Skeletal muscle satellite cell (primary cell): ENCODE data around the gene ZNF638.

ENCODE experiments used
- H3K27me3 ChIP-seq: 2 replicates; pipeline ENCODE4 v1.7.0; 2013; ENCODE audit warnings: low read length; ENCODE audit not compliant: control insufficient read depth, insufficient read depth
- H3K36me3 ChIP-seq: 2 replicates; pipeline ENCODE4 v1.7.0; 2013; ENCODE audit warnings: mild to moderate bottlenecking, control low read depth, low read length; ENCODE audit not compliant: insufficient read depth
- H3K4me1 ChIP-seq: 2 replicates; pipeline ENCODE4 v1.7.0; 2013; ENCODE audit warnings: low read length; ENCODE audit not compliant: control insufficient read depth, insufficient read depth
- H3K4me2 ChIP-seq: 2 replicates; pipeline ENCODE4 v1.7.0; 2013; ENCODE audit warnings: mild to moderate bottlenecking, low read length
- H3K4me3 ChIP-seq: 2 replicates; pipeline ENCODE4 v1.7.0; 2013; ENCODE audit warnings: low read length
- H3K9ac ChIP-seq: 2 replicates; pipeline ENCODE4 v1.7.0; 2013; ENCODE audit warnings: mild to moderate bottlenecking, low read depth, low read length, moderate library complexity
- H3K9me3 ChIP-seq: replicated peaks from 2 replicates; pipeline ENCODE4 v1.7.0; 2013; ENCODE audit warnings: mild to moderate bottlenecking, control low read depth, low read length

ZNF638 gene

DNA sequence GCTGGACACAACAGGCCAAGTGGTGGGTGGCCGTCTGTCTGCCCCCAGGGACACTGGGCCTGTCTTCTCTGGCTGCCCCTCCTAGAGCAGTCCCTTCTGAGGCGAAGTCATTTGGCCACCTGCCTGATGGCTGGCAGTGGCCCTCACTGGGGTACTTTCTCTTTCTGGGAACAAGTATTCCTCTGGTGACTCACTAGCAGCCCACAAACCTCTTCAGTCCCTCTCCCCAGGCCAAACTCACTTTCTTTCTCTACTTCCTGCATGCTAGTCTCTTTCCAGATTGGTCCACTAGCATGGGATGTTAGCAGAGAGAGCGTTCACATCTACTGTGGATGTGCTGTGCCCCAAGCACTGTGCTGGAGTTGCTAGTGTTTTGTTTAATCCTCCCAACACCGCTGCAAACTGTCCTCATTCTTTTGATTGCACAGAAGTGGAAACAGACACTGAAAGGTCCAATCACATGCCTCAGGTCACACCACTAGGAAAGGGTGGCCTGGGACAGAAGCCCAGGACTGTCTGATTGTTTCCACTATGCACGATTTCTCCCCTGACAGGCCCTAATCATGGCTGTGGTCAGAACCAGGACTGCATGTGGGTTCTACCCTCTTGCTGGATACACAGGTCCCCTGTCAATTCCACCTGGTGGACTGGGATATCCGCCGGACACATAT lies 127.0 kb downstream of the ZNF638 start:
- Histone ChIP-seq H3K4me2 (no peak overlapping the region), H3K36me3 (no peaks in the 10 kb centered on the region), H3K9me3 (no peaks in the 10 kb centered on the region), H3K4me1 (peaks cover 39% of the 10 kb centered on the region), H3K27me3 (peaks cover 4% of the 10 kb centered on the region), H3K9ac (no peak overlapping the region), H3K4me3 (no peak overlapping the region)

DNA sequence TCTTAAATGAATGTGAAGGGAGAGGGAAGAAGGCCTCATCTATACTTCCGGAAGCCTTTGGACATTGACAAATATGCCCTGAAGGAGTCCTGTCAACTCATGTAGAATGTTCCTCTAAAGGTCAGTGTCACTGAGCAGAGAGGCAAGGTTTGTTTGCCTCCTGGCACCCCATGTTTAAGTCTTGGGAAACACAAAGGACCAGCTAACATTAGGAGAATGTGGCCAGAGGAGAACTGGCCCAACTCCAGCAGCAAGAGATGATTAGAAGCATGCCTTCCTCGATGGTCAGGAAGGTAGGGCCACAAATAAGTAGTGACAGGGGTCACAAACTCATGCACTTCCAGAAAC lies 127.5 kb downstream of the ZNF638 start:
- Histone ChIP-seq H3K4me2 (no peak overlapping the region), H3K9me3 (no peaks in the 10 kb centered on the region), H3K4me1 (peaks cover 35% of the 10 kb centered on the region), H3K36me3 (no peaks in the 10 kb centered on the region), H3K27me3 (peaks cover 4% of the 10 kb centered on the region), H3K9ac (no peak overlapping the region), H3K4me3 (no peak overlapping the region)

DNA sequence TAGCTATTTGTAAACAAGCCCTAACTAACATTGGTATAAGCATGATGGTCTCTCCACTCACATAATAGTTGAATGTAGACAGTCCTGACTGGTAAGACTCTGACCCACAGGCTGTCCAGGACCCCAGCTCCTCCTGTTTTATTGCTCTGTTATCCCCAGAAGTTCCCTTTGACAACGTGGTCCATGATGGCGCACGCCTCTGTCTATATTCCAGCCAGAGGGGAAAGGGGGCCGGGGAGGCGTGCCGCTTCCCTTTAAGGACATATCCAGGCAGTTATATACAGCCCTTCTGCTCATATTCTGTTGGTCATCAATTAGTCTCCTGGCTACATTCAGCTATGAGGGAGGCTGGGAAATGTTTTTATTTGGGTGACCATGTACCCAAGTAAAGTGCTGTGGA lies 128.5 kb downstream of the ZNF638 start:
- peaks cover 26% of the 10 kb centered on the region for H3K4me1 ChIP-seq
- H3K9ac ChIP-seq: no peak overlapping the region
- H3K9me3 ChIP-seq: no peaks in the 10 kb centered on the region
- H3K27me3 ChIP-seq: no peaks in the 10 kb centered on the region
- H3K36me3 ChIP-seq: no peaks in the 10 kb centered on the region
- H3K4me2 ChIP-seq: no peak overlapping the region
- H3K4me3 ChIP-seq: no peak overlapping the region

DNA sequence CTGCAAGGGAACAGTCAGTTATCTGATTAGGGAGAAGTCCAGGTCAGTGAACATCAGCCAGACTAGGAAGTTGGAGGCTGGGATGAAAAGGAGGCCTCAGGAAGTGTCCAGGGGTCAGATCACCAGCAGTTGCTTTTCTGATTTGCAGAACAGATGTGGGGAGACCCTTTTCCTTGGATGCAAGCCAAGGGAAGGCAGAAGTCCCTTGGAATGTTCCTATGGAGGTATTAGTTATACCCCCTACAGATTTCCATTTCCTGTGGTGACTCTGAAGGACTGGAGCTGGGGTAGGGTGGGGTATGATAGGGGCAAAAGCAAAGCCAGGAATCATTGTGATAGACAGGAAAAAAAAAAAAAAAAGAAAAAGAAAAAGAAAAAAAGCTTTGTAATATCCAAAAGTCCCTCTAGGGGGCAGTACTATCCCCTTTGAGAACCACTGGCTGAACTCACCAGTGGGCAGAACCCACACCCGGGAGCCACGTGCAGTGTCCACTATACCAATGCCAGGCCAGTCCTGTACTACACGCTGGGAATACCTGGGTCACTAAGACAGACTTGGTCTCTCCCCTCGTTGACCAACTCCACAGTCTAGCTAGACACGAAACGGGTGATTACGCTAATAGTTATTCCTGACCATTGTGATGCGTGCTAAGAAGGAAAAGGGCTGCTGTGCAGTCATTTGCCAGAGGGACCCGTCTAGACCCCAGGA lies 129.2 kb downstream of the ZNF638 start:
- no peak overlapping the region for H3K9ac ChIP-seq
- H3K27me3 ChIP-seq: no peaks in the 10 kb centered on the region
- no peak overlapping the region for H3K4me3 ChIP-seq
- H3K9me3 ChIP-seq: no peaks in the 10 kb centered on the region
- H3K36me3 ChIP-seq: no peaks in the 10 kb centered on the region
- H3K4me2 ChIP-seq: no peak overlapping the region
- peaks cover 19% of the 10 kb centered on the region for H3K4me1 ChIP-seq

DNA sequence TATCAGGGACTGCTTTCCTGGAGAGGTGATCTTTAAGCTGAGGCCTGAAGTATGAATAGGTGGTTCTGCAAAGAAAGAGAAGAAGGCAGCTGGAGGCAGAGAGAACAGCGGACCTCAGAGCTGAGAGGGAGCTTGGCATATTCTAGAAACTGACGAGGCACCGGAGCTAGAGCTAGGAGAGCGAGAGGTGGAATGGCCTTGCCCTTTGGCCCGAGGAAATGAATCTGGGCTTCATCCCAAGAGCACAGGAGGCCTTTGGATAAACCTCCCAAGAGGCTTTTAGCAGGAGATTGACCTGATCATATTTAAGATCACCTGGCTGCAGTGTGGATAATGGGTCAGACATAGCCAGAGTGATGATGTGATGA lies 129.7 kb downstream of the ZNF638 start:
- Histone ChIP-seq H3K9ac (no peak overlapping the region), H3K27me3 (no peaks in the 10 kb centered on the region), H3K36me3 (no peaks in the 10 kb centered on the region), H3K4me3 (no peak overlapping the region), H3K4me2 (no peak overlapping the region), H3K9me3 (no peaks in the 10 kb centered on the region), H3K4me1 (peaks cover 18% of the 10 kb centered on the region)

DNA sequence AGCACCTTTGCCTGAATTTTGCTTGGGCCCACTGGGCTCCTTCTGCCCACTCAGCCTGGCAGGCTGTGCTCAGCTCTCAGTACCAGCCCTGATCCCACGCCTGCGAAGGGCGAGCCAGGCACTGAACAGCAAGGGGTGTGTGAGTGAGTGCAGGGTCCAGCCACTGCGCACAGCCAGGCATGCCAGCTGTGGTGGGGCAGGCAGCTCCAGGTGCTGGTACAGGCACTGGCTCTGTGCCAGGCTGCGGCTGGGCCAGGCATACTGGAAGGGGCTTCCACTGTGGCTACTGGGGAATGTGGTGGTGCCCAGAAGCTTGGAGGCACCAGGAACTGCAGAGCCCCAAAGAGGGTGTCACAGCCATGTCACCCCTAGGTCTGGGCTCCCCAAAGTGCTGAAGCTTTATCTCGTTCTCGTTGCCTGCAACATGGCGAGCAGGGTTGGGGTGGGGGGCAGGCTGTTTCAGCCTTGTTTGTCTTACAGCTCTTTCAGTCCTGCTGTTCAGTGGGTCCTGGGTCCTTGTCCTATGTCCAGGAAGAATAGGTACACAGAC lies 130.5 kb downstream of the ZNF638 start:
- H3K4me2 ChIP-seq: no peak overlapping the region
- no peaks in the 10 kb centered on the region for H3K36me3 ChIP-seq
- no peak overlapping the region for H3K9ac ChIP-seq
- no peaks in the 10 kb centered on the region for H3K9me3 ChIP-seq
- H3K27me3 ChIP-seq: peaks cover 4% of the 10 kb centered on the region
- no peak overlapping the region for H3K4me3 ChIP-seq
- peaks cover 14% of the 10 kb centered on the region for H3K4me1 ChIP-seq

DNA sequence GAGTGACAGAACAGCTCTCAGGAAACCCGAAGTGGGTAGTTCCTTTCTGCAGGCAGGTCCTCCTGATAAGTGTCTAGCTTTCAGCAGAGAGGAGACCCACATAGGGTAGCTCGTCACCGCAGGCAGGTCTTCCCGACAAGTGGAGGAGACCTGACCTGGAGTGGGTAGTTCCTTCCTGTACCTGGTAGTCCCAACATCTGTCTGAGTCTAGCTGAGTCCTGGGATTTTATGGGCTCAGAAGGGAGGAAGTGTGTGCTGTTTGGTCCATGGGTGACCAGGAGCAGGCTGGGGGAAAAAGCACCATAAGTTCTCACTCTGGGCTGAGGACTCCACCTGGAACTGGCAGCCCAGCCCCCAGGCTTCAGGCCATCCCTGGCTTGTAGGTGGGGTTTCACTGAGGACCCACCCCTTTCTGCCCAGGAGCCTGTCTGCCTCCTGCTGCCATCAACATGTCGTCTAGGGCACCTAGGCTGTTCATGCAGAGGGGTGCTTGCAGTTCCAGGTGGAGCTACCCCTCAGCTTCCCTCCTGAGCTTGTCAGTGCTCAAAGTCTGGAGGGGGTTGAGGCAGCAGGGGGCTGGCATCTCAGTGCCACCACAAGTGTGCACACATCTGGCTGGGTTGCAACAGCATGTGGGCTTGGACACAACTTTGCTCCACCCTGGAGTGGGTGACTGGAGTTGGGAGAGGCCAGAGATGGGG lies 131.2 kb downstream of the ZNF638 start:
- no peak overlapping the region for H3K4me2 ChIP-seq
- peaks cover 19% of the 10 kb centered on the region for H3K4me1 ChIP-seq
- H3K27me3 ChIP-seq: peaks cover 6% of the 10 kb centered on the region
- H3K4me3 ChIP-seq: no peak overlapping the region
- H3K9ac ChIP-seq: no peak overlapping the region
- H3K36me3 ChIP-seq: no peaks in the 10 kb centered on the region
- no peaks in the 10 kb centered on the region for H3K9me3 ChIP-seq

DNA sequence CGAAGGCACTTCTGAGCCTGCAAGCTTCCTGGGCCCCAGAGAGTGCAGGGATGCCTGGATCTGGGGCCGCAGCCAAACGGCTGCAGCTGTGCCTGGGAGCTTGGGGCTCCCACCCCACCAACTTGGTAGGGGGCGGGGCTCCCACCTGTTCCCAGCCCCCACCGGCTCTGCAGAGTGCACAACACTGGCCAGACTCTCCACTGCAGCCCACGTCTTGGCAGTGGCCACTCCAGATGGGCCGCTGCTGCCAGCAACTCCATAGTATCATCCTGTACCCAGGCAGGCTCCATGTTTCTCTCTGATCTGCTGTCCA lies 131.7 kb downstream of the ZNF638 start:
- Histone ChIP-seq H3K4me3 (no peak overlapping the region), H3K36me3 (no peaks in the 10 kb centered on the region), H3K9ac (no peak overlapping the region), H3K4me1 (peaks cover 17% of the 10 kb centered on the region), H3K9me3 (no peaks in the 10 kb centered on the region), H3K27me3 (peaks cover 8% of the 10 kb centered on the region), H3K4me2 (no peak overlapping the region)

DNA sequence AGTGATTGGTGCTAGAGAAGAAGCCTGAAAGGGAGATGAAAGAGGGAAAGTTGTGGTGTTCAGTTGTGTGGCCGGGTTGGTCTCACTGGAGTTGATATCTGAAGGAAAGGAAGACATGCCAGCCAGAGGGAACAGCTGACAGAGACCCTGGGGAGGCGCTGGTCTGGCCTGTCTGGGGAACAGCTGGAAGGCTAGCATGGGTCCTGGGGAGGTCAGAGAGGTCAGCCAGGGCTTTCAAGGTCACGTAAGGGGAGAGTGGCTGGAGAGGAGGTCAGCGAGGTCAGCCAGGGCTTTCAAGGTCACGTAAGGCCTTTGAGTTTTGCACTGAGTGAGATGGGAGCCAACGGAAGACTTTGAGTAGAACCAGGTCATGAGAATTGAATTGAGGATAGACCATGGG lies 132.8 kb downstream of the ZNF638 start:
- peaks cover 12% of the 10 kb centered on the region for H3K27me3 ChIP-seq

DNA sequence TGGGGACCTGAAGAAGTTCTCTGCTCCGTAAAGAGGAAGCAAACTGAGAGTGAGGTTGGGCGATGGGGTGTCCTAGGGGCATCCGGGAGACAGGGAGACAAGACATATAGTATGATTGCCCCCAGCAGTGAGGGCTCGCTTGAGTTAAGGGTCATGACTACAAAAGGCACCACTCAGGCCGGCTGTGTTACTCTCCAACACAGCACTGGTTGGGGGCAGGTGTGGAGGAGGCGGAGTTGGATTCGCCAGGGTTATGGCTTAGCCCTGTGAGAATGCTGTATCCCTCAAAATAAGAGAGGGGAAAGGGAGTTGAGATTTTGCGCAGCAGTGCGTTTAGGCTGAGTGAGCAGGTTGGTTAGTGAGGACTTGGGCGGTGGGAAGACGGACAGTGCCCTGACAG lies 133.8 kb downstream of the ZNF638 start:
- Histone ChIP-seq H3K4me1 (peaks cover 17% of the 10 kb centered on the region), H3K9ac (no peak overlapping the region), H3K4me2 (peak overlapping the region; percentile 97), H3K36me3 (no peaks in the 10 kb centered on the region), H3K4me3 (no peak overlapping the region), H3K9me3 (no peaks in the 10 kb centered on the region), H3K27me3 (peaks cover 12% of the 10 kb centered on the region)

More for the DNA sequence above, 132.8 kb downstream of the ZNF638 start:
- no peak overlapping the region for H3K9ac ChIP-seq
- H3K36me3 ChIP-seq: no peaks in the 10 kb centered on the region
- H3K4me1 ChIP-seq: peaks cover 11% of the 10 kb centered on the region
- no peak overlapping the region for H3K4me3 ChIP-seq
- H3K9me3 ChIP-seq: no peaks in the 10 kb centered on the region
- no peak overlapping the region for H3K4me2 ChIP-seq

DNA sequence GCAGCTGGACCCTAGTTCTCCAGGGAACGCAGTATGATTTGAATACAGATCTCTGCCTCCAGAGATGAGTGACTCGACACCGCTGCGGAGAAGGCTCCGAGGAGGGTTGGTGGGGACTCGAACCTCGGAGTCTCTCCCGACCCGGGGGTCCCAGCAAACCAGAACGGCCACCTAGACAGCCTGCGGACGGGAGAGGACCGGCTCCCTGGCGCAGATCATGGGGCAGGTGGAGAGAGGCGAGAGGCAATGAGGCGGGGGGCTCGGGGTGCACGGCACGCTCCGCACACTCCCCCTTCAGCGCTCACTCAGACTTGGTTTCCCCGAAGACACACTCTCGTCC lies 134.3 kb downstream of the ZNF638 start:
- peaks cover 17% of the 10 kb centered on the region for H3K4me1 ChIP-seq
- H3K9ac ChIP-seq: peak overlapping the region; percentile 80
- peak overlapping the region; percentile 92 for H3K4me3 ChIP-seq
- no peaks in the 10 kb centered on the region for H3K36me3 ChIP-seq
- peaks cover 12% of the 10 kb centered on the region for H3K27me3 ChIP-seq
- H3K9me3 ChIP-seq: no peaks in the 10 kb centered on the region
- H3K4me2 ChIP-seq: peak overlapping the region; percentile 97
